Fibroblast of lung (primary cell): ENCODE measurements around the gene RAP1GAP2. TPM values are rescaled to one million over a fixed set of nuclear protein-coding genes. Genes with fewer than 3 reads are reported as not detected.

Experiments used
- DNase-seq, 2 donors: peaks; one replicate each; pipeline versions ENCODE4 v3.0.0 to v3.0.0-alpha.2; 2010; ENCODE audit warnings: low read depth in 2 of 2
- H2AFZ ChIP-seq: 2 replicates; pipeline ENCODE4 v1.5.1; 2012; ENCODE audit warnings: low read length, control low read depth, inconsistent platforms
- H3K27ac ChIP-seq: 2 replicates; pipeline ENCODE4 v1.5.1; 2011; ENCODE audit warnings: low read length, control low read depth; ENCODE audit not compliant: insufficient read depth
- H3K27me3 ChIP-seq: 2 replicates; pipeline ENCODE4 v1.5.1; 2011; ENCODE audit warnings: mild to moderate bottlenecking, low read length; ENCODE audit not compliant: control insufficient read depth, insufficient read depth
- H3K36me3 ChIP-seq: 2 replicates; pipeline ENCODE4 v1.5.1; 2011; ENCODE audit warnings: low read length; ENCODE audit not compliant: control insufficient read depth, insufficient read depth
- H3K4me1 ChIP-seq: 2 replicates; pipeline ENCODE4 v1.5.1; 2011; ENCODE audit warnings: low read length; ENCODE audit not compliant: control insufficient read depth, insufficient read depth; ENCODE audit errors: extremely low read depth
- H3K4me2 ChIP-seq: 2 replicates; pipeline ENCODE4 v1.5.1; 2011; ENCODE audit warnings: low read length, control low read depth; ENCODE audit not compliant: insufficient read depth; ENCODE audit errors: extremely low read depth
- H3K4me3 ChIP-seq, 4 experiments: fragments of 200-600 bp in 1 of 4; sonication (generic) in 1 of 4; replicated peaks in 1 of 4; 2 replicates each; pipeline ENCODE4 v1.5.1; 2011 to 2016; ENCODE audit warnings: low read length in 4 of 4, low read depth in 3 of 4, mild to moderate bottlenecking in 3 of 4, control low read depth in 2 of 4, inconsistent platforms in 1 of 4, mixed read lengths in 1 of 4; ENCODE audit not compliant: insufficient read depth in 1 of 4; ENCODE audit errors: control extremely low read depth in 1 of 4
- H3K79me2 ChIP-seq: 2 replicates; pipeline ENCODE4 v1.5.1; 2012; ENCODE audit warnings: mild to moderate bottlenecking, low read length, inconsistent platforms; ENCODE audit not compliant: control insufficient read depth, insufficient read depth
- H3K9ac ChIP-seq: 2 replicates; pipeline ENCODE4 v1.5.1; 2011; ENCODE audit warnings: mild to moderate bottlenecking, low read length, control low read depth; ENCODE audit not compliant: insufficient read depth
- H3K9me3 ChIP-seq: 2 replicates; pipeline ENCODE4 v1.5.1; 2012; ENCODE audit warnings: low read depth, low read length; ENCODE audit not compliant: control insufficient read depth, insufficient read depth
- H4K20me1 ChIP-seq: 2 replicates; pipeline ENCODE4 v1.5.1; 2011; ENCODE audit warnings: low read length; ENCODE audit not compliant: control insufficient read depth, insufficient read depth; ENCODE audit errors: extremely low read depth
- CTCF ChIP-seq, 2 donors: IDR thresholded peaks in 1 of 2; conservative IDR thresholded peaks in 1 of 2; 1 replicate in 1 of 2; 2 replicates in 1 of 2; pipeline ENCODE4 v1.5.1; 2011 to 2012; ENCODE audit warnings: low read length in 2 of 2, control low read depth in 1 of 2, inconsistent platforms in 1 of 2, low read depth in 1 of 2, mild to moderate bottlenecking in 1 of 2
- EZH2 ChIP-seq: IDR thresholded peaks from 2 replicates; pipeline ENCODE4 v1.5.1; 2012; ENCODE audit warnings: low read length, control low read depth, mild to moderate bottlenecking; ENCODE audit errors: missing control alignments
- polyA plus RNA-seq, 2 donors: library from polyadenylated mRNA; depleted of rRNA in 1 of 2; stranded (reverse) in 1 of 2; unstranded in 1 of 2; fragments of >200 nt; gene quantifications; 2 replicates each; pipeline ENCODE4 v1.2.1, GENCODE V29; 2011 to 2012; ENCODE audit warnings: missing spikeins in 1 of 2
- total RNA-seq: library from RNA; depleted of rRNA; stranded (reverse); fragments of >200 nt; gene quantifications from 2 replicates; pipeline ENCODE4 v1.2.1, GENCODE V29; 2014

The RAP1GAP2 gene
- total and polyA plus RNA-seq, 2 donors (not counting 1 experiment from before 2014, with no cell fraction given), result 0.33 to 0.99 TPM

- Histone ChIP-seq H3K27ac (no peak overlapping the region), H3K4me1 (peaks cover 2% of the 10 kb centered on the region), H3K9ac (no peak overlapping the region), H3K27me3 (no peaks in the 10 kb centered on the region), H2AFZ (no peak overlapping the region), H3K9me3 (no peaks in the 10 kb centered on the region), H3K4me3 (no peak overlapping the region), H3K79me2 (no peaks in the 10 kb centered on the region), H3K36me3 (no peaks in the 10 kb centered on the region), H3K4me2 (no peak overlapping the region), H4K20me1 (no peaks in the 10 kb centered on the region)
- no peak for TF ChIP-seq CTCF (conservative IDR thresholded peaks at IDR 0.05 in 1 of 2, IDR thresholded peaks at IDR 0.05 in 1 of 2; ENCODE audit: low read depth in 1 of 2, low read length in 2 of 2)
- TF ChIP-seq EZH2, result no peak
- DNase-seq, result no peak
Measured at GRCh38 chr17:2897605-2898004, 101.4 kb downstream of the RAP1GAP2 start.

- no peak overlapping the region for H3K27ac ChIP-seq
- no peaks in the 10 kb centered on the region for H3K79me2 ChIP-seq
- no peak overlapping the region for H3K9ac ChIP-seq
- H3K4me2 ChIP-seq, result no peak overlapping the region
- no peak overlapping the region for H3K4me3 ChIP-seq
- DNase-seq, result no peak
- H4K20me1 ChIP-seq, result no peaks in the 10 kb centered on the region
- H3K4me1 ChIP-seq, result no peaks in the 10 kb centered on the region
- H3K9me3 ChIP-seq, result no peaks in the 10 kb centered on the region
- no peaks in the 10 kb centered on the region for H3K27me3 ChIP-seq
- TF ChIP-seq EZH2, result no peak
- no peaks in the 10 kb centered on the region for H3K36me3 ChIP-seq
- no peak overlapping the region for H2AFZ ChIP-seq
Measured at GRCh38 chr17:2898255-2898926, 102.2 kb downstream of the RAP1GAP2 start.

DNA sequence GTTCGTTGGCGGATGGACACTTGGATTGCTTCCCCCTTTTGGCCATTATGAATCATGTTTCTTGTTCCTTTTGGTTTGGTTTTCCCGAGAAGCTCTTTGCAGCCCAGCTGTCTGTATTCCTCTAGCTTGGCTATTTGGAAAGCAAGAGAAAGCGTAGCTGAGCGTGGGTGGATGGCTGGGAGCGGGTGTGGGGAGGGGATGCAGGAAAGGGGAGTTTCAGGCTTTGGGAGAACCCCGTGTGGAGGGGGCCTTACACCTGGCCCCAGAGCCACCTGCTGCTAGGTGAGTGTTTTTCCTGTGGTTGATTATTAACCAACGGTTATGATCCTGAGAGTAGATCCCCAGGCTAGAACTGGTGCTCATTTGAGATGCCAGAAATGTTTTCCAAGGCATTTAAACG lies 103.7 kb downstream of the RAP1GAP2 start:
- no peaks in the 10 kb centered on the region for H4K20me1 ChIP-seq
- TF ChIP-seq CTCF (conservative IDR thresholded peaks at IDR 0.05 in 1 of 2, IDR thresholded peaks at IDR 0.05 in 1 of 2; ENCODE audit: low read depth in 1 of 2, low read length in 2 of 2), result no peak
- no peak for TF ChIP-seq EZH2
- no peaks in the 10 kb centered on the region for H3K9me3 ChIP-seq
- no peak overlapping the region for H3K9ac ChIP-seq
- H3K4me2 ChIP-seq, result no peak overlapping the region
- no peak overlapping the region for H2AFZ ChIP-seq
- H3K36me3 ChIP-seq, result no peaks in the 10 kb centered on the region
- H3K79me2 ChIP-seq, result no peaks in the 10 kb centered on the region
- no peak overlapping the region for H3K4me3 ChIP-seq
- H3K27me3 ChIP-seq, result no peaks in the 10 kb centered on the region
- H3K27ac ChIP-seq, result no peak overlapping the region
- H3K4me1 ChIP-seq, result no peaks in the 10 kb centered on the region
- no peak for DNase-seq
